ENCODE measurements around the gene LAMC3. TPM values are rescaled to one million over a fixed set of nuclear protein-coding genes. Genes with fewer than 3 reads are reported as not detected.
A peak's percentile ranks its signal among the peaks of the same experiment; 100 is the strongest.

Gene LAMC3
- total RNA-seq, 1 donor from 2014 or later: not detected

DNA sequence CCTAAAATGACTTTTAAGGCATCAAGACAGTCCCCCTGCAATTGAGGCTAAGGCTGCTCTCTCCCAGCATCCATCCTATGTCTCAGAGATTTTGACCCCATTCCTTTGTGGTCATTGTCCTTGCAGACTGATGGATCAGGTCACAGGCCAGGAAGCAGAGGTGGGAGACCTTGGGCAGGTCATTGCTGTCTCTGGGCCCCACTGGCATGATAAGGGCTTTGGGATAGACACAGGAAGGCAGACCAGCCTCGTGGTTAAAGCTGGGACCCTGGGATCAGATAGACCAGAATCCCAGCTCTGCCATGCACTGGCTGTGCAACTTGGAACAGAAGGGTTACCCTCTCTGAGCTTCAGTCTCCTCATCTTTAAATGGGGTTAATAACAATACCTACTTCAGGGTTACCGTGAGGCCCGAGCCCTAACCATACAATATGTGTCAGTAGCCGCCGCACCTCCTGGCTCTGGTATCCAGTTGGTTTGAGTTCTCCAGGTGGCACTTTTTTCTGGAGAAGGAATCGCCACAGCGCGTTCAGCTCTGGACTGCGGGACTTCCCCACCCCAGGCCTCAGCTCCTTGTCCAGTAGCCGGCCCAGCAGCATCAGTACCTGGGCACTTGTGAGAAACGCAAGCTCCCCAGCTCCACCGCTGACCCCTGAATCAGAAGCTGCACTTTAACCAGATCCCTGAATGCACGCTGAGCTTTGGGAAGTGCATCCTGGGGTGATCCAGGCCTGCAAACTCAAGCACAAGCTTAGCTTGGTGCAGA lies 21.4 kb downstream of the LAMC3 start:
- Histone ChIP-seq H3K79me2 (ENCODE audit: low read depth) (no peaks in the 10 kb centered on the region), H2AFZ (replicated peaks) (peak overlapping the region; percentile 72), H4K20me1 (ENCODE audit: low read depth) (no peaks in the 10 kb centered on the region), H3K27ac (no peak overlapping the region), H3K36me3 (no peaks in the 10 kb centered on the region), H3K9ac (no peak overlapping the region), H3K4me3 (no peak overlapping the region), H3K4me2 (no peak overlapping the region), H3K9me3 (ENCODE audit: low read depth) (no peaks in the 10 kb centered on the region), H3K4me1 (peaks cover 8% of the 10 kb centered on the region), H3F3A (ENCODE audit: low read depth) (no peaks in the 10 kb centered on the region), H3K27me3 (no peaks in the 10 kb centered on the region)
- peaks cover 2% of the 10 kb centered on the region for H3K27me3 Mint-ChIP-seq (ENCODE audit: insufficient read depth, low read depth)
- DNase-seq (ENCODE audit: low spot score): no peak
- TF ChIP-seq, protein P1, sequence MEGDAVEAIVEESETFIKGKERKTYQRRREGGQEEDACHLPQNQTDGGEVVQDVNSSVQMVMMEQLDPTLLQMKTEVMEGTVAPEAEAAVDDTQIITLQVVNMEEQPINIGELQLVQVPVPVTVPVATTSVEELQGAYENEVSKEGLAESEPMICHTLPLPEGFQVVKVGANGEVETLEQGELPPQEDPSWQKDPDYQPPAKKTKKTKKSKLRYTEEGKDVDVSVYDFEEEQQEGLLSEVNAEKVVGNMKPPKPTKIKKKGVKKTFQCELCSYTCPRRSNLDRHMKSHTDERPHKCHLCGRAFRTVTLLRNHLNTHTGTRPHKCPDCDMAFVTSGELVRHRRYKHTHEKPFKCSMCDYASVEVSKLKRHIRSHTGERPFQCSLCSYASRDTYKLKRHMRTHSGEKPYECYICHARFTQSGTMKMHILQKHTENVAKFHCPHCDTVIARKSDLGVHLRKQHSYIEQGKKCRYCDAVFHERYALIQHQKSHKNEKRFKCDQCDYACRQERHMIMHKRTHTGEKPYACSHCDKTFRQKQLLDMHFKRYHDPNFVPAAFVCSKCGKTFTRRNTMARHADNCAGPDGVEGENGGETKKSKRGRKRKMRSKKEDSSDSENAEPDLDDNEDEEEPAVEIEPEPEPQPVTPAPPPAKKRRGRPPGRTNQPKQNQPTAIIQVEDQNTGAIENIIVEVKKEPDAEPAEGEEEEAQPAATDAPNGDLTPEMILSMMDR (IDR thresholded peaks at IDR 0.05): no peak
- TF ChIP-seq EZH2 (IDR thresholded peaks at IDR 0.05): no peak
- TF ChIP-seq EZH2phosphoT487 (IDR thresholded peaks at IDR 0.05): no peak
- no peak overlapping the region for H3K4me3 Mint-ChIP-seq
- H3K4me1 Mint-ChIP-seq: peaks cover 16% of the 10 kb centered on the region
- H3K27ac Mint-ChIP-seq: no peak overlapping the region
- no peaks in the 10 kb centered on the region for H3K9me3 Mint-ChIP-seq
- H3K36me3 Mint-ChIP-seq: no peaks in the 10 kb centered on the region

DNA sequence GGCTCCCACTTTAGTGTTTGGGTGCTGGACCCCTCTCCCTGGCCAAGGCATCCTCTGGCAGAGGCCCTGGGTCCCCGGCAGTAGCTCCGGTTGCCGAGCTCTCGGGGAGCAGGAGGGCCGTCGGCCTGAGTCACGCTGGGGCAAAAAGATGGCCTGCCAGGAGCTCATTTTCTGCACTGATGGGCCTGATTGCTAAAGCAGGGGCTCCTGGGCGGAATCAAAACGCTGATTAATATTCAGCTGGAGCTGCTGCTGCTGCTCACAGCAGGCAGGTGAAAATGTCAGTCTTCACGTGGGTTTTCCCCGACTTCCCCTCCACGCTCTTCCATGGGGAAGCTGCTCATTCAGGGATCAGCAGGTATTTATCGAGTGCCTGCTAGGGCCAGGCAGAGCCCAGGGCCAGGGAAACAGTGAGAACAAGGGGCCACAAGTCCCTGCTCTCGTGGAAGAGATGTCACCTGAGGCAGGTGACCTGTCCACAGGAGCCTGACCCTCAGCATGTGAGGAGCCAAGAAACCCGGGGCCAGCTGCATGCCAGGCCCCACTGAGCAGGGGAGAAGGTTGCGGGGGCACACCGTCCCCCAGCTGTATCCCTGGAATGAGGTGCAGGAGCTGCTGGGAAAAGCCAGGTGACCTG lies 22.1 kb downstream of the LAMC3 start:
- H3K9ac ChIP-seq: no peak overlapping the region
- Mint-ChIP-seq H3K4me1 (peaks cover 16% of the 10 kb centered on the region), H3K4me3 (no peak overlapping the region), H3K36me3 (no peaks in the 10 kb centered on the region), H3K27ac (no peak overlapping the region), H3K9me3 (no peaks in the 10 kb centered on the region), H3K27me3 (ENCODE audit: insufficient read depth, low read depth) (peaks cover 2% of the 10 kb centered on the region)
- no peak overlapping the region for H3K4me3 ChIP-seq
- no peaks in the 10 kb centered on the region for H3F3A ChIP-seq (ENCODE audit: low read depth)
- H3K79me2 ChIP-seq (ENCODE audit: low read depth): no peaks in the 10 kb centered on the region
- H3K36me3 ChIP-seq: no peaks in the 10 kb centered on the region
- H4K20me1 ChIP-seq (ENCODE audit: low read depth): no peaks in the 10 kb centered on the region
- no peak overlapping the region for H3K27ac ChIP-seq
- H3K9me3 ChIP-seq (ENCODE audit: low read depth): no peaks in the 10 kb centered on the region
- no peak overlapping the region for H3K4me2 ChIP-seq
- peaks cover 8% of the 10 kb centered on the region for H3K4me1 ChIP-seq
- H3K27me3 ChIP-seq: no peaks in the 10 kb centered on the region
- peak overlapping the region; percentile 72 for H2AFZ ChIP-seq (replicated peaks)
- TF ChIP-seq, protein P1 (IDR thresholded peaks at IDR 0.05): no peak
- TF ChIP-seq EZH2 (IDR thresholded peaks at IDR 0.05) (no peak), EZH2phosphoT487 (IDR thresholded peaks at IDR 0.05) (no peak)
- no peak for DNase-seq (ENCODE audit: low spot score)

DNA sequence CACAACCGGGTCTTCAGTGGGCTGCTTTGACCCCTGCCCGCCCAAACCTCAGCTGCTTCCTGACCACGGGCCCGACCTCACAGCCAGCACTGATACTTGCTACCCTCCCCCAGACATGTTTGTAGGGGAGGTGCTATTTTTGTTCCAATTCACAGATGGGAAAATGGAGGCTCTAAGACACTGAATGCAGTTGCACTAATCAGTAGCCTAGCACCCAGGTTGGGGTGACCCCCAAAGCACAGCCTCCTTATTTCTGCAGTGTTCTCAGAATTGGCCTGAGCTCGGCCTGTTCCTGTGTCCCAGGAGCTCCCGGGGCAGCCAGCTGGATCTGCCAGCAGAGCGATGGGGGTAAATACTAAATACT lies 22.6 kb downstream of the LAMC3 start:
- Mint-ChIP-seq H3K27me3 (ENCODE audit: insufficient read depth, low read depth) (peaks cover 2% of the 10 kb centered on the region), H3K27ac (no peak overlapping the region), H3K4me1 (peaks cover 16% of the 10 kb centered on the region), H3K4me3 (no peak overlapping the region), H3K36me3 (no peaks in the 10 kb centered on the region), H3K9me3 (no peaks in the 10 kb centered on the region)
- H3K4me2 ChIP-seq: no peak overlapping the region
- no peak overlapping the region for H3K27ac ChIP-seq
- H3F3A ChIP-seq (ENCODE audit: low read depth): no peaks in the 10 kb centered on the region
- no peak overlapping the region for H3K9ac ChIP-seq
- TF ChIP-seq, protein P1 (IDR thresholded peaks at IDR 0.05): no peak
- TF ChIP-seq EZH2phosphoT487 (IDR thresholded peaks at IDR 0.05) (no peak), EZH2 (IDR thresholded peaks at IDR 0.05) (no peak)
- no peaks in the 10 kb centered on the region for H3K79me2 ChIP-seq (ENCODE audit: low read depth)
- H3K36me3 ChIP-seq: no peaks in the 10 kb centered on the region
- H3K27me3 ChIP-seq: no peaks in the 10 kb centered on the region
- no peaks in the 10 kb centered on the region for H4K20me1 ChIP-seq (ENCODE audit: low read depth)
- H3K4me3 ChIP-seq: no peak overlapping the region
- H3K4me1 ChIP-seq: peaks cover 8% of the 10 kb centered on the region
- no peaks in the 10 kb centered on the region for H3K9me3 ChIP-seq (ENCODE audit: low read depth)
- H2AFZ ChIP-seq (replicated peaks): no peak overlapping the region
- DNase-seq (ENCODE audit: low spot score): no peak

Data from neural progenitor cell (in vitro differentiated cells).